Sigmoid colon (tissue), 7 donors: ENCODE data around the gene GLS. TPM values are rescaled to one million over a fixed set of nuclear protein-coding genes. Genes with fewer than 3 reads are reported as not detected.
"Not testable (repeated sequence)": the region's sequence is repeated elsewhere in the genome, so short reads cannot be mapped to it uniquely, and the experiment has no call there.

Source experiments
- DNase-seq: peaks from one replicate; pipeline ENCODE4 v3.0.0-alpha.2; 2019
- H3K27ac ChIP-seq, 4 donors: fragments of 200-600 bp; sonication (generic); one replicate each; pipeline ENCODE4 v1.5.1; 2016 to 2019; ENCODE audit warnings: mild to moderate bottlenecking in 1 of 4
- H3K27me3 ChIP-seq, 3 donors: fragments of 200-600 bp; sonication (generic); one replicate each; pipeline ENCODE4 v1.5.1; 2019; ENCODE audit warnings: mild to moderate bottlenecking in 1 of 3
- H3K36me3 ChIP-seq, 4 donors: fragments of 200-600 bp; sonication (generic); one replicate each; pipeline ENCODE4 v1.5.1; 2016 to 2019
- H3K4me1 ChIP-seq, 4 donors: fragments of 200-600 bp; sonication (generic); one replicate each; pipeline ENCODE4 v1.5.1; 2017 to 2019
- H3K4me3 ChIP-seq, 4 donors: fragments of 200-600 bp; sonication (generic); one replicate each; pipeline ENCODE4 v1.5.1; 2017 to 2019; ENCODE audit warnings: mild to moderate bottlenecking in 2 of 4, moderate library complexity in 1 of 4
- H3K9me3 ChIP-seq, 4 donors: fragments of 200-600 bp in 3 of 4; sonication (generic) in 3 of 4; one replicate each; pipeline versions ENCODE4 v1.5.1 to v1.6.1; 2013 to 2019
- EP300 ChIP-seq, 4 donors: sonication (generic); formaldehyde crosslinking; IDR thresholded peaks; one replicate each; pipeline ENCODE4 v1.6.1; 2017; ENCODE audit warnings: antibody characterized with exemption in 4 of 4
- POLR2A ChIP-seq, 2 donors: fragments of 450-650 bp; IDR thresholded peaks; one replicate each; pipeline ENCODE4 v1.6.1; 2016; ENCODE audit warnings: antibody characterized with exemption in 2 of 2, mild to moderate bottlenecking in 2 of 2, moderate library complexity in 2 of 2
- POLR2AphosphoS5 ChIP-seq, 4 donors: sonication (generic); formaldehyde crosslinking; IDR thresholded peaks; one replicate each; pipeline ENCODE4 v1.6.1; 2017; ENCODE audit warnings: antibody characterized with exemption in 4 of 4
- WGBS, 2 donors: extraction: QIAGEN DNeasy Blood & Tissue Kit; methylation state at CpG; one replicate each; pipeline ENCODE4 v1.1.7; 2013; 5-methylcytosine and 5-hydroxymethylcytosine counted together
- intact Hi-C: fragments of 100-400 bp; cut with DNase I; formaldehyde crosslinking; loops from one replicate; pipeline ENCODE4 v1.15.1; 2023
- polyA plus RNA-seq, 3 donors: library from polyadenylated mRNA; stranded (reverse); fragments of 200-250 nt; gene quantifications; one replicate each; pipeline ENCODE4 v1.2.3, GENCODE V29; 2013
- total RNA-seq, 4 donors: library from RNA; depleted of rRNA; stranded (reverse); fragments of >200 nt; gene quantifications; one replicate each; pipeline ENCODE4 v1.1.0, GENCODE V29; 2016
- TF ChIP-seq, protein P1 (sequence below), 4 experiments: fragments of 450-650 bp in 3 of 4; fragments of 200-600 bp in 1 of 4; IDR thresholded peaks; one replicate each; pipeline ENCODE4 v1.5.1; 2016 to 2019; ENCODE audit warnings: antibody characterized with exemption in 4 of 4, mild to moderate bottlenecking in 3 of 4, moderate library complexity in 2 of 4
- donor health status: healthy with polysubstance abuse.
- donor health status: Bipolar disorder and iron deficiency.
- donor health status: healthy.

The GLS gene
- total and polyA plus RNA-seq, 7 donors = 15.0 to 139 (median 87.1) TPM

- 96 to 97% methylated on average over 3 of the region's 3 CpGs for WGBS, 2 donors
- H3K4me3 ChIP-seq = no peak overlapping the region
- no peaks in the 10 kb centered on the region for H3K4me1 ChIP-seq
- H3K36me3 ChIP-seq = peaks cover 32 to 100% (median 67%) of the 10 kb centered on the region in 4 donors
- no peak for TF ChIP-seq POLR2A (IDR thresholded peaks at IDR 0.05)
- no peak for TF ChIP-seq EP300 (IDR thresholded peaks at IDR 0.05)
- TF ChIP-seq, protein P1, sequence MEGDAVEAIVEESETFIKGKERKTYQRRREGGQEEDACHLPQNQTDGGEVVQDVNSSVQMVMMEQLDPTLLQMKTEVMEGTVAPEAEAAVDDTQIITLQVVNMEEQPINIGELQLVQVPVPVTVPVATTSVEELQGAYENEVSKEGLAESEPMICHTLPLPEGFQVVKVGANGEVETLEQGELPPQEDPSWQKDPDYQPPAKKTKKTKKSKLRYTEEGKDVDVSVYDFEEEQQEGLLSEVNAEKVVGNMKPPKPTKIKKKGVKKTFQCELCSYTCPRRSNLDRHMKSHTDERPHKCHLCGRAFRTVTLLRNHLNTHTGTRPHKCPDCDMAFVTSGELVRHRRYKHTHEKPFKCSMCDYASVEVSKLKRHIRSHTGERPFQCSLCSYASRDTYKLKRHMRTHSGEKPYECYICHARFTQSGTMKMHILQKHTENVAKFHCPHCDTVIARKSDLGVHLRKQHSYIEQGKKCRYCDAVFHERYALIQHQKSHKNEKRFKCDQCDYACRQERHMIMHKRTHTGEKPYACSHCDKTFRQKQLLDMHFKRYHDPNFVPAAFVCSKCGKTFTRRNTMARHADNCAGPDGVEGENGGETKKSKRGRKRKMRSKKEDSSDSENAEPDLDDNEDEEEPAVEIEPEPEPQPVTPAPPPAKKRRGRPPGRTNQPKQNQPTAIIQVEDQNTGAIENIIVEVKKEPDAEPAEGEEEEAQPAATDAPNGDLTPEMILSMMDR (IDR thresholded peaks at IDR 0.05) = no peak
- no peak for TF ChIP-seq POLR2AphosphoS5 (IDR thresholded peaks at IDR 0.05)
- intact Hi-C loops = no loop called here
- no peaks in the 10 kb centered on the region for H3K27me3 ChIP-seq
- no peak for DNase-seq
- H3K9me3 ChIP-seq = no peaks in the 10 kb centered on the region
- no peak overlapping the region for H3K27ac ChIP-seq
Observed at GRCh38 chr2:190988910-190989309, 108.3 kb downstream of the GLS start.

GRCh38 chr2:190990132-190990531 is 109.5 kb downstream of the GLS start:
- no peaks in the 10 kb centered on the region for H3K4me1 ChIP-seq
- intact Hi-C loops = no loop called here
- no peak overlapping the region for H3K27ac ChIP-seq
- no peak overlapping the region for H3K4me3 ChIP-seq
- peaks cover 28 to 100% (median 68%) of the 10 kb centered on the region in 4 donors for H3K36me3 ChIP-seq
- no peaks in the 10 kb centered on the region for H3K9me3 ChIP-seq
- TF ChIP-seq, protein P1 (IDR thresholded peaks at IDR 0.05) = no peak
- TF ChIP-seq EP300 (IDR thresholded peaks at IDR 0.05) (no peak), POLR2A (IDR thresholded peaks at IDR 0.05) (no peak), POLR2AphosphoS5 (IDR thresholded peaks at IDR 0.05) (no peak)
- DNase-seq = no peak
- no peaks in the 10 kb centered on the region for H3K27me3 ChIP-seq
- WGBS, 2 donors = 91 to 92% methylated on average over 6 of the region's 6 CpGs

GRCh38 chr2:190993292-190993643 is 112.6 kb downstream of the GLS start:
- no peak overlapping the region for H3K4me3 ChIP-seq
- H3K4me1 ChIP-seq = peaks cover 0 to 19% (median 14%) of the 10 kb centered on the region in 4 donors
- peaks cover 14 to 96% (median 54%) of the 10 kb centered on the region in 4 donors for H3K36me3 ChIP-seq
- WGBS, 2 donors = 96 to 97% methylated on average over 6 of the region's 6 CpGs
- TF ChIP-seq EP300 (IDR thresholded peaks at IDR 0.05) (no peak), POLR2A (IDR thresholded peaks at IDR 0.05) (no peak), POLR2AphosphoS5 (IDR thresholded peaks at IDR 0.05) (no peak)
- TF ChIP-seq, protein P1 (IDR thresholded peaks at IDR 0.05) = no peak
- no peaks in the 10 kb centered on the region for H3K9me3 ChIP-seq
- H3K27me3 ChIP-seq = no peaks in the 10 kb centered on the region
- DNase-seq = no peak
- H3K27ac ChIP-seq = no peak overlapping the region
- intact Hi-C loops = no loop called here

GRCh38 chr2:190994148-190994547 is 113.5 kb downstream of the GLS start:
- intact Hi-C loops = no loop called here
- Histone ChIP-seq H3K4me1 (peaks cover 0 to 20% (median 14%) of the 10 kb centered on the region in 4 donors), H3K27me3 (no peaks in the 10 kb centered on the region), H3K4me3 (no peak overlapping the region), H3K27ac (no peak overlapping the region), H3K9me3 (no peaks in the 10 kb centered on the region), H3K36me3 (peaks cover 6 to 96% (median 49%) of the 10 kb centered on the region in 4 donors)
- DNase-seq = no peak
- WGBS, 2 donors = 97 to 98% methylated on average over 7 of the region's 7 CpGs
- TF ChIP-seq POLR2AphosphoS5 (IDR thresholded peaks at IDR 0.05) = no peak
- no peak for TF ChIP-seq EP300 (IDR thresholded peaks at IDR 0.05)
- no peak for TF ChIP-seq POLR2A (IDR thresholded peaks at IDR 0.05)
- TF ChIP-seq, protein P1 (IDR thresholded peaks at IDR 0.05) = no peak

DNA sequence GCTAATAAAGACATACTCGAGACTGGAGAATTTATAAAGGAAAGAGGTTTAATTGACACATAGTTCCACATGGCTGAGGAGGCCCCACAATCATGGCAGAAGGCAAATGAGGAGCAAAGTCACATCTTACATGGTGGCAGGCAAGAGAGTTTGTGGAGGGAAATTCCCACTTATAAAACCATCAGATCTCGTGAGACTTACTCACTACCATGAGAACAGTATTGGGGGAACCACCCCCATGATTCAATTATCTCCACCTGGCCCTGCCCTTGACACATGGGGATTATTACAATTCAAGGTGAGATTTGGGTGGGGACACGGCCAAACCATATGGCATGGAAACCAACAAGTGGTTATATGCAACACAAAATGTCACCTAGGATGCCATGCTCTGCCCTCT is 114.7 kb downstream of the GLS start:
- Histone ChIP-seq H3K4me1 (peaks cover 0 to 20% (median 14%) of the 10 kb centered on the region in 4 donors), H3K36me3 (peaks cover 4 to 96% (median 46%) of the 10 kb centered on the region in 4 donors)
- H3K4me3 ChIP-seq, H3K27ac ChIP-seq, H3K27me3 ChIP-seq, H3K9me3 ChIP-seq, DNase-seq, intact Hi-C loops: not testable (repeated sequence)
- WGBS, 2 donors = 88 to 89% methylated on average over 3 of the region's 3 CpGs
